ENCODE results near the gene IRF7. TPM values are rescaled to one million over a fixed set of nuclear protein-coding genes. Genes with fewer than 3 reads are reported as not detected.

IRF7 gene
- total and polyA plus RNA-seq, 2 experiments from 2014 or later = 13.0 to 17.7 TPM

DNA sequence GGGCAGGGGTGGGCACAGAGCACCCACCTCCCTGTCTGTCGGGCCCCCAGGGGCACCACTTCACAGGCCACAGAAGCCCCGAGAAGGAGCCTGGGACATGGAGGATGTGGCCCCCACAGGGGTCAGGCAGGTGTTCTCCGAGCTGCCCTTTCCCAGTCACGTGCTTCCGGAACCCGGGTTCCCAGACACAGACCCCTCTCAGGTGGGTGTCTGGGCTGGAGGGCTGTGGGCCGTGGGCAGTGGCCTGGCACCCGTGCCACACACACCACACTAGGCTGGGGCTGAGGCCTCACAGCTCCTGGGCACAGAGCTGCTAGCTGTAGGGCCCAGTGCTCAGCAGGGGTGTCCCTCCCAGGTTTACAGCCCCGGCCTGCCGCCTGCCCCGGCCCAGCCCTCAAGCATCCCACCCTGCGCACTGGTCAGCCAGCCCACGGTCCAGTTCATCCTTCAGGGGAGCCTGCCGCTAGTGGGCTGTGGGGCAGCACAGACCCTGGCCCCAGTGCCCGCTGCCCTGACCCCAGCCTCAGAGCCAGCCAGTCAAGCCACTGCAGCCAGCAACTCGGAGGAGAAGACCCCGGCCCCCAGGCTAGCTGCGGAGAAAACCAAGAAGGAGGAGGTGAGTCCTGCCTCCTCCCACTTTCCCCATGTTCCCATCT, 5.5 kb downstream of the IRF7 start:
- TF ChIP-seq, protein P1, sequence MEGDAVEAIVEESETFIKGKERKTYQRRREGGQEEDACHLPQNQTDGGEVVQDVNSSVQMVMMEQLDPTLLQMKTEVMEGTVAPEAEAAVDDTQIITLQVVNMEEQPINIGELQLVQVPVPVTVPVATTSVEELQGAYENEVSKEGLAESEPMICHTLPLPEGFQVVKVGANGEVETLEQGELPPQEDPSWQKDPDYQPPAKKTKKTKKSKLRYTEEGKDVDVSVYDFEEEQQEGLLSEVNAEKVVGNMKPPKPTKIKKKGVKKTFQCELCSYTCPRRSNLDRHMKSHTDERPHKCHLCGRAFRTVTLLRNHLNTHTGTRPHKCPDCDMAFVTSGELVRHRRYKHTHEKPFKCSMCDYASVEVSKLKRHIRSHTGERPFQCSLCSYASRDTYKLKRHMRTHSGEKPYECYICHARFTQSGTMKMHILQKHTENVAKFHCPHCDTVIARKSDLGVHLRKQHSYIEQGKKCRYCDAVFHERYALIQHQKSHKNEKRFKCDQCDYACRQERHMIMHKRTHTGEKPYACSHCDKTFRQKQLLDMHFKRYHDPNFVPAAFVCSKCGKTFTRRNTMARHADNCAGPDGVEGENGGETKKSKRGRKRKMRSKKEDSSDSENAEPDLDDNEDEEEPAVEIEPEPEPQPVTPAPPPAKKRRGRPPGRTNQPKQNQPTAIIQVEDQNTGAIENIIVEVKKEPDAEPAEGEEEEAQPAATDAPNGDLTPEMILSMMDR (IDR thresholded peaks at IDR 0.05; ENCODE audit: low read depth, low read length) = no peak
- Histone ChIP-seq H3K4me3 (no peak overlapping the region), H3K27ac (no peak overlapping the region), H3K36me3 (peaks cover 64% of the 10 kb centered on the region), H3K9me3 (ENCODE audit: low read depth) (no peaks in the 10 kb centered on the region), H3K27me3 (no peaks in the 10 kb centered on the region), H3K4me1 (ENCODE audit: low read depth) (peaks cover 11% of the 10 kb centered on the region)
- DNase-seq (ENCODE audit: low read depth in 1 of 2, low spot score in 1 of 2) = no peak

DNA sequence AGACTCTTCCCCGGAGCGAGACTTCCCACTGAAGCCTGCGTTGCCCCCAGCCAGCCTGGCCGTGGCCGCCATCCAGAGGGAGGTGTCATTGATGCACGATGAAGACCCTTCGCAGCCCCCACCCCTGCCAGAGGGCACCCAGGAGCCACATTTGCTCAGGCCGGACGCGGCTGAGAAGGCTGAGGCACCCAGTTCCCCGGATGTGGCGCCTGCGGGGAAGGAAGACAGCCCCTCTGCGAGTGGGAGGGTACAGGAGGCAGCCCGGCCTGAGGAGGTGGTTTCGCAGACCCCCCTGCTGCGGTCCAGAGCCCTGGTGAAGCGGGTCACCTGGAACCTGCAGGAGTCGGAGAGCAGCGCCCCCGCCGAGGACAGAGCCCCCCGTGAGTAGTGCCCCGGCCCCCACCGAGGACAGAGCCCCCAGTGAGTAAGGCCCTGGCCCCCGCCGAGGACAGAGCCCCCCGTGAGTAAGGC, 6.4 kb downstream of the IRF7 start:
- H3K9me3 ChIP-seq (ENCODE audit: low read depth) = no peaks in the 10 kb centered on the region
- H3K36me3 ChIP-seq = peaks cover 71% of the 10 kb centered on the region
- no peak overlapping the region for H3K4me3 ChIP-seq
- H3K27me3 ChIP-seq = no peaks in the 10 kb centered on the region
- no peak for DNase-seq (ENCODE audit: low read depth in 1 of 2, low spot score in 1 of 2)
- peaks cover 11% of the 10 kb centered on the region for H3K4me1 ChIP-seq (ENCODE audit: low read depth)
- no peak overlapping the region for H3K27ac ChIP-seq
- TF ChIP-seq, protein P1 (IDR thresholded peaks at IDR 0.05; ENCODE audit: low read depth, low read length) = no peak

DNA sequence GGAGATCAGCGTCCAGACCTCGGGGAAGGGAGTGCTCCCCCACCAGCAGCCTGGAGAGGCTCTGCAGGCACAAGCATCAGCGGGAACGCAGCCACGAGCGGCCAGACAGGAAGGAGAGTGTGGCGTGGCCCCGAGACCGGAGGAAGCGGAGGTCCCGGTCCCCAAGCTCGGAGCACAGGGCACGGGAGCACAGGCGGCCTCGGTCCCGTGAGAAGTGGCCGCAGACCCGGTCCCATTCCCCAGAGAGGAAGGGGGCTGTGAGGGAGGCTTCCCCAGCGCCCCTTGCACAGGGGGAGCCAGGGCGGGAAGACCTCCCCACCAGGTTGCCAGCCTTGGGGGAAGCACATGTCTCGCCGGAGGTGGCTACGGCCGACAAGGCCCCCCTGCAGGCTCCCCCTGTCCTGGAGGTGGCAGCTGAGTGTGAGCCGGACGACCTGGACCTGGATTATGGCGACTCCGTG, 6.9 kb downstream of the IRF7 start:
- no peak for DNase-seq (ENCODE audit: low read depth in 1 of 2, low spot score in 1 of 2)
- no peak overlapping the region for H3K27ac ChIP-seq
- TF ChIP-seq, protein P1 (IDR thresholded peaks at IDR 0.05; ENCODE audit: low read depth, low read length) = no peak
- H3K36me3 ChIP-seq = peaks cover 73% of the 10 kb centered on the region
- H3K9me3 ChIP-seq (ENCODE audit: low read depth) = no peaks in the 10 kb centered on the region
- H3K4me3 ChIP-seq = no peak overlapping the region
- H3K4me1 ChIP-seq (ENCODE audit: low read depth) = peaks cover 11% of the 10 kb centered on the region
- no peaks in the 10 kb centered on the region for H3K27me3 ChIP-seq

DNA sequence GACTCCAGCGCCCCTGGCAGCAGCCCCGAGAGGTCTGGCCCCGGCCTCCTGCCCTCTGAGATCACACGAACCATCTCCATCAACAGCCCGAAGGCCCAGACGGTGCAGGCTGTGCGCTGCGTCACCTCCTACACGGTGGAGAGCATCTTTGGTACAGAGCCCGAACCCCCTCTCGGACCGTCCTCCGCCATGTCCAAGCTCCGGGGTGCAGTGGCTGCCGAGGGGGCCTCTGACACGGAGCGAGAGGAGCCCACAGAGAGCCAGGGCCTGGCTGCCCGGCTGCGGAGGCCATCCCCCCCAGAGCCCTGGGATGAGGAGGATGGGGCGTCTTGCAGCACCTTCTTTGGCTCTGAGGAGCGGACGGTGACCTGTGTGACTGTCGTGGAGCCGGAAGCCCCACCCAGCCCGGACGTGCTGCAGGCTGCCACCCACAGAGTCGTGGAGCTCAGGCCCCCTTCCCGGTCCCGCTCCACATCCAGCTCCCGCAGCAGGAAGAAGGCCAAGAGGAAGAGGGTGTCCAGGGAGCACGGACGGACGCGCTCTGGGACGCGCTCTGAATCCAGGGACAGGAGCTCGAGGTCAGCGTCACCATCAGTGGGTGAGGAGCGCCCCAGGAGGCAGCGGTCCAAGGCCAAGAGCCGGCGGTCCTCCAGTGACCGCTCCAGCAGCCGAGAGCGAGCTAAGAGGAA, 7.6 kb downstream of the IRF7 start:
- TF ChIP-seq, protein P1 (IDR thresholded peaks at IDR 0.05; ENCODE audit: low read depth, low read length) = no peak
- no peak for DNase-seq (ENCODE audit: low read depth in 1 of 2, low spot score in 1 of 2)
- Histone ChIP-seq H3K27ac (no peak overlapping the region), H3K36me3 (peaks cover 77% of the 10 kb centered on the region), H3K4me1 (ENCODE audit: low read depth) (peaks cover 9% of the 10 kb centered on the region), H3K9me3 (ENCODE audit: low read depth) (no peaks in the 10 kb centered on the region), H3K4me3 (no peak overlapping the region), H3K27me3 (no peaks in the 10 kb centered on the region)

DNA sequence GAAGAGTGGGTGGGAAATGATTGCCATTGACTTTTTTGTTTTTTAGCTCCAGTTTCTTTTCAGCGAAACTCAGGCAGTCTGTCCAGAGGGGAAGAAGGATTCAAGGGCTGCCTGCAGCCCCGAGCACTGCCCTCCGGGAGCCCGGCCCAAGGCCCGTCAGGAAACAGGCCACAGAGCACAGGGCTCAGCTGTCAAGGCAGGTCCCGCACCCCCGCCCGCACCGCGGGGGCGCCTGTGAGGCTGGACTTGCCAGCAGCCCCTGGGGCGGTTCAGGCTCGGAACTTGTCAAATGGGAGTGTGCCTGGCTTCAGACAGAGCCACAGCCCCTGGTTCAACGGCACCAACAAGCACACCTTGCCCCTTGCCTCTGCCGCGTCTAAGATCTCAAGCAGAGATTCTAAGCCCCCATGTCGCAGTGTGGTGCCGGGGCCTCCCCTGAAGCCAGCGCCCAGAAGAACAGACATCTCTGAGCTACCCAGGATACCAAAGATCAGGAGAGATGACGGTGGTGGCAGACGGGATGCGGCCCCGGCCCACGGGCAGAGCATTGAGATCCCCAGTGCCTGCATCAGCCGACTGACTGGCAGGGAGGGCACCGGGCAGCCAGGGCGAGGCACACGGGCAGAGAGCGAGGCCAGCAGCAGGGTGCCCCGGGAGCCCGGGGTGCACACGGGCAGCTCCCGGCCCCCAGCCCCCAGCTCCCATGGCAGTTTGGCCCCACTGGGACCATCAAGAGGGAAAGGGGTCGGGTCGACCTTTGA, 8.6 kb downstream of the IRF7 start:
- Histone ChIP-seq H3K36me3 (peaks cover 80% of the 10 kb centered on the region), H3K4me3 (no peak overlapping the region), H3K27ac (no peak overlapping the region), H3K4me1 (ENCODE audit: low read depth) (peaks cover 2% of the 10 kb centered on the region), H3K27me3 (no peaks in the 10 kb centered on the region), H3K9me3 (ENCODE audit: low read depth) (no peaks in the 10 kb centered on the region)
- DNase-seq (ENCODE audit: low read depth in 1 of 2, low spot score in 1 of 2) = no peak
- TF ChIP-seq, protein P1 (IDR thresholded peaks at IDR 0.05; ENCODE audit: low read depth, low read length) = no peak

Data from cardiac muscle cell (in vitro differentiated cells and primary cell).